Measurements from ENCODE around the gene DCXR. TPM values are rescaled to one million over a fixed set of nuclear protein-coding genes. Genes with fewer than 3 reads are reported as not detected.

Gene DCXR
- total RNA-seq, 1 donor from 2014 or later = 143 TPM

- DNase-seq (no peak), ATAC-seq (no peak)
- Histone ChIP-seq H3K9me3 (no peaks in the 10 kb centered on the region), H3K27me3 (no peaks in the 10 kb centered on the region), H3K4me3 (no peak overlapping the region), H3K36me3 (peaks cover 51% of the 10 kb centered on the region), H3K4me1 (peaks cover 16% of the 10 kb centered on the region), H3K27ac (no peak overlapping the region)
- no peak for TF ChIP-seq CTCF (IDR thresholded peaks at IDR 0.05)
- intact Hi-C loops (cut with DNase I) = no loop called here
Observed at GRCh38 chr17:82055023-82055964, 17.8 kb upstream of the DCXR start.

- DNase-seq (no peak), ATAC-seq (no peak)
- H3K27ac ChIP-seq = no peak overlapping the region
- TF ChIP-seq CTCF (IDR thresholded peaks at IDR 0.05) = no peak
- H3K9me3 ChIP-seq = no peaks in the 10 kb centered on the region
- H3K36me3 ChIP-seq = peaks cover 47% of the 10 kb centered on the region
- H3K4me1 ChIP-seq = peaks cover 20% of the 10 kb centered on the region
- H3K4me3 ChIP-seq = no peak overlapping the region
- intact Hi-C loops (cut with DNase I) = no loop called here
- H3K27me3 ChIP-seq = no peaks in the 10 kb centered on the region
Observed at GRCh38 chr17:82054351-82055022, 17.0 kb upstream of the DCXR start.

GRCh38 chr17:82053556-82054263 lies 16.2 kb upstream of the DCXR start:
- Histone ChIP-seq H3K27ac (no peak overlapping the region), H3K36me3 (peaks cover 51% of the 10 kb centered on the region), H3K4me1 (peaks cover 20% of the 10 kb centered on the region), H3K27me3 (no peaks in the 10 kb centered on the region), H3K9me3 (no peaks in the 10 kb centered on the region), H3K4me3 (no peak overlapping the region)
- ATAC-seq = no peak
- DNase-seq = no peak
- TF ChIP-seq CTCF (IDR thresholded peaks at IDR 0.05) = no peak
- intact Hi-C loops (cut with DNase I) = no loop called here

GRCh38 chr17:82053130-82053529 lies 15.6 kb upstream of the DCXR start:
- intact Hi-C loops (cut with DNase I) = no loop called here
- ATAC-seq (no peak), DNase-seq (no peak)
- Histone ChIP-seq H3K9me3 (no peaks in the 10 kb centered on the region), H3K27me3 (no peaks in the 10 kb centered on the region), H3K27ac (no peak overlapping the region), H3K4me1 (peaks cover 20% of the 10 kb centered on the region), H3K36me3 (peaks cover 50% of the 10 kb centered on the region), H3K4me3 (peak overlapping the region; percentile 83)
- no peak for TF ChIP-seq CTCF (IDR thresholded peaks at IDR 0.05)

- Histone ChIP-seq H3K4me1 (peaks cover 20% of the 10 kb centered on the region), H3K4me3 (peak overlapping the region; percentile 83), H3K27ac (peak overlapping the region; percentile 58), H3K9me3 (no peaks in the 10 kb centered on the region), H3K27me3 (no peaks in the 10 kb centered on the region), H3K36me3 (peaks cover 46% of the 10 kb centered on the region)
- DNase-seq = no peak
- intact Hi-C loops (cut with DNase I) = no loop called here
- no peak for TF ChIP-seq CTCF (IDR thresholded peaks at IDR 0.05)
- no peak for ATAC-seq
Observed at GRCh38 chr17:82052638-82053059, 15.2 kb upstream of the DCXR start.
